Caco-2 (cell line): ENCODE measurements around the gene MYH14. TPM values are rescaled to one million over a fixed set of nuclear protein-coding genes. Genes with fewer than 3 reads are reported as not detected.
"Not testable (repeated sequence)": the region's sequence is repeated elsewhere in the genome, so short reads cannot be mapped to it uniquely, and the experiment has no call there.

Experiments used
- BruUV-seq: library from RNA; stranded (reverse); fragments of 400-500 nt; replicated peaks from 2 replicates; lab custom pipeline; 2021; lab: Mats Ljungman, UMichigan
- CTCF ChIA-PET: fragments of 300-600 bp; sonication (Branson Sonifier 250); formaldehyde crosslinking; loops from one replicate; lab custom pipeline; 2022; ENCODE audit warnings: antibody characterized with exemption; lab: Charles Lee
- POLR2A ChIA-PET: fragments of 300-600 bp; sonication (Branson Sonifier 250); formaldehyde crosslinking; loops from one replicate; lab custom pipeline; 2022; ENCODE audit warnings: antibody characterized with exemption; lab: Charles Lee
- DNase-seq, 2 experiments: peaks; one replicate each; pipeline versions ENCODE4 v3.0.0 to v3.0.0-alpha.2; 2020 to 2022
- H3K27me3 ChIP-seq: replicated peaks from 2 replicates; pipeline ENCODE4 v1.6.0; 2011; ENCODE audit warnings: low read length; ENCODE audit not compliant: control insufficient read depth, insufficient read depth
- H3K36me3 ChIP-seq: 2 replicates; pipeline ENCODE4 v1.5.1; 2011; ENCODE audit warnings: low read length; ENCODE audit not compliant: control insufficient read depth, insufficient read depth
- H3K4me1 ChIP-seq: fragments of 250-450 bp; sonication (Bioruptor Pico); 2 replicates; pipeline ENCODE4 v1.5.1; 2020; ENCODE audit warnings: mild to moderate bottlenecking
- H3K4me3 ChIP-seq: 2 replicates; pipeline ENCODE4 v1.5.1; 2011; ENCODE audit warnings: low read depth, mild to moderate bottlenecking, control low read depth, low read length
- H3K9me3 ChIP-seq: fragments of 250-450 bp; sonication (Bioruptor Pico); 2 replicates; pipeline ENCODE4 v1.5.1; 2020; ENCODE audit warnings: mild to moderate bottlenecking, moderate library complexity
- H3K27ac Mint-ChIP-seq: one replicate; pipeline ENCODE4 v1.8.0; 2022; ENCODE audit warnings: mixed read lengths; ENCODE audit not compliant: unreplicated experiment
- H3K27me3 Mint-ChIP-seq: one replicate; pipeline ENCODE4 v1.8.0; 2022; ENCODE audit warnings: mixed read lengths; ENCODE audit not compliant: insufficient read depth, unreplicated experiment
- H3K36me3 Mint-ChIP-seq: one replicate; pipeline ENCODE4 v1.8.0; 2022; ENCODE audit warnings: mild to moderate bottlenecking, mixed read lengths; ENCODE audit not compliant: insufficient read depth, unreplicated experiment
- H3K4me1 Mint-ChIP-seq: one replicate; pipeline ENCODE4 v1.8.0; 2022; ENCODE audit warnings: low read depth, mixed read lengths; ENCODE audit not compliant: unreplicated experiment
- H3K4me3 Mint-ChIP-seq: one replicate; pipeline ENCODE4 v1.8.0; 2022; ENCODE audit warnings: mild to moderate bottlenecking, moderate library complexity, mixed read lengths; ENCODE audit not compliant: unreplicated experiment
- H3K9me3 Mint-ChIP-seq: one replicate; pipeline ENCODE4 v1.8.0; 2022; ENCODE audit warnings: mixed read lengths; ENCODE audit not compliant: unreplicated experiment
- intact Hi-C: fragments of 100-400 bp; cut with micrococcal nuclease; formaldehyde crosslinking; loops from one replicate; pipeline ENCODE4 v1.10.0; 2022; ENCODE audit not compliant: unreplicated experiment
- total RNA-seq: library from RNA; stranded (reverse); gene quantifications from 2 replicates; pipeline ENCODE4 v1.2.3, GENCODE V29; 2022
- TF ChIP-seq, protein P1 (sequence below), 2 experiments: fragments of 200-600 bp in 1 of 2; IDR thresholded peaks; 1 replicate in 1 of 2; 2 replicates in 1 of 2; pipeline versions ENCODE4 v1.5.1 to v1.8.0; 2011 to 2022; ENCODE audit warnings: antibody characterized with exemption in 1 of 2, control low read depth in 1 of 2, inconsistent platforms in 1 of 2, low read depth in 1 of 2, low read length in 1 of 2, mild to moderate bottlenecking in 1 of 2, moderate library complexity in 1 of 2; ENCODE audit not compliant: insufficient read depth in 1 of 2, severe bottlenecking in 1 of 2, unreplicated experiment in 1 of 2

MYH14 gene
- total RNA-seq, 1 experiment from 2014 or later = 89.8 TPM

DNA sequence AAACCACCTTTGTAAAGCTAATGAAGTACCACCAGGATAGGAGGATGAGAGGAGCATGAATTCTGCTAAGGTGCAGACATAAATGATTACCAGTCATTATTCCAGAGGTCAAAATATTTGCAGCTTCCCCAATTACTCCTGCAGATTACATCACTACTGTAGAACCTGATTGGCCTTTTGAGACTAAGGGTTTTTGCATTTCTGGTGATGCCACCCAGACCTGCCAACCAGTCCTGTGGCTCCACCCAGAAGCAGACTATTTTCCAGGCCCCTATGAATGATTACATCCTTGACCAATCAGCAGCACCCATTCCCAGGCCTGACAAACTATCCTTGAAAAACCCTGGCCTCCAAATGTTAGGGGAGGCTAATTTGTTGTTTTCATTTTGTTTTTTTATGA, 136.9 kb downstream of the MYH14 start:
- TF ChIP-seq, protein P1, sequence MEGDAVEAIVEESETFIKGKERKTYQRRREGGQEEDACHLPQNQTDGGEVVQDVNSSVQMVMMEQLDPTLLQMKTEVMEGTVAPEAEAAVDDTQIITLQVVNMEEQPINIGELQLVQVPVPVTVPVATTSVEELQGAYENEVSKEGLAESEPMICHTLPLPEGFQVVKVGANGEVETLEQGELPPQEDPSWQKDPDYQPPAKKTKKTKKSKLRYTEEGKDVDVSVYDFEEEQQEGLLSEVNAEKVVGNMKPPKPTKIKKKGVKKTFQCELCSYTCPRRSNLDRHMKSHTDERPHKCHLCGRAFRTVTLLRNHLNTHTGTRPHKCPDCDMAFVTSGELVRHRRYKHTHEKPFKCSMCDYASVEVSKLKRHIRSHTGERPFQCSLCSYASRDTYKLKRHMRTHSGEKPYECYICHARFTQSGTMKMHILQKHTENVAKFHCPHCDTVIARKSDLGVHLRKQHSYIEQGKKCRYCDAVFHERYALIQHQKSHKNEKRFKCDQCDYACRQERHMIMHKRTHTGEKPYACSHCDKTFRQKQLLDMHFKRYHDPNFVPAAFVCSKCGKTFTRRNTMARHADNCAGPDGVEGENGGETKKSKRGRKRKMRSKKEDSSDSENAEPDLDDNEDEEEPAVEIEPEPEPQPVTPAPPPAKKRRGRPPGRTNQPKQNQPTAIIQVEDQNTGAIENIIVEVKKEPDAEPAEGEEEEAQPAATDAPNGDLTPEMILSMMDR (IDR thresholded peaks at IDR 0.05; ENCODE audit: insufficient read depth in 1 of 2, low read depth in 1 of 2, low read length in 1 of 2, severe bottlenecking in 1 of 2, unreplicated experiment in 1 of 2) = no peak
- CTCF ChIA-PET = no interaction called here
- Mint-ChIP-seq H3K9me3 (peaks cover 10% of the 10 kb centered on the region), H3K4me1 (peaks cover 6% of the 10 kb centered on the region), H3K36me3 (no peaks in the 10 kb centered on the region), H3K27ac (no peak overlapping the region), H3K27me3 (no peaks in the 10 kb centered on the region), H3K4me3 (no peak overlapping the region)
- DNase-seq = no peak
- Histone ChIP-seq H3K9me3 (peaks cover 4% of the 10 kb centered on the region; the same call in 1 of the 2 replicates), H3K36me3 (no peaks in the 10 kb centered on the region; the same call in 1 of the 2 replicates), H3K4me1 (no peaks in the 10 kb centered on the region), H3K4me3 (no peak overlapping the region), H3K27me3 (no peaks in the 10 kb centered on the region)
- BruUV-seq = no TSS peak
- intact Hi-C loops = no loop called here
- POLR2A ChIA-PET = no interaction called here

DNA sequence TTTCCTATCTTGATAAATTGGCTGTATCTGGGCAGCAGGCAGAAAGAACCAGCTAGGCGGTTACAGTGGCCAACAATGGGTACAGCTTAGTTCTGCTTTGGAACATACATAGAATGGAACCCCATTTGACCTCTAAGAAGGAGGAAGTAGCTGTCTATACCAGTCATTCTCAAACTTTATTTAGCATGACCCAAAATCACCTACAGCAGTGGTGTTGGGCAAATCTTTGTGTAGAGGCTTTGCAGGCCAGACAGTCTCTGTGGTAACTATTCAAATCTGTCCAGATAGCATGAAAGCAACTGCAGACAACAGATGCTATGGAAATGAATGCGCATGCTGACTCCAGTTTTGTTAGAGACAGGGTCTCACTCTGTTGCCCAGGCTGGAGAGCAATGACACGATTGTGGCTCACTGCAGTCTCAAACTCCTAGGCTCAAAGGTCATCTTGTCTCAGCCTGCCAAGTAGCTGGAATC, 137.7 kb downstream of the MYH14 start:
- no peaks in the 10 kb centered on the region for H3K4me1 ChIP-seq
- Mint-ChIP-seq H3K36me3 (peaks cover 6% of the 10 kb centered on the region), H3K4me1 (peaks cover 2% of the 10 kb centered on the region), H3K27ac (no peak overlapping the region), H3K4me3 (no peak overlapping the region), H3K27me3 (no peaks in the 10 kb centered on the region), H3K9me3 (peaks cover 10% of the 10 kb centered on the region)
- TF ChIP-seq, protein P1 (IDR thresholded peaks at IDR 0.05; ENCODE audit: insufficient read depth in 1 of 2, low read depth in 1 of 2, low read length in 1 of 2, severe bottlenecking in 1 of 2, unreplicated experiment in 1 of 2) = no peak
- intact Hi-C loops = no loop called here
- BruUV-seq = no TSS peak
- no peaks in the 10 kb centered on the region; the same call in 1 of the 2 replicates for H3K36me3 ChIP-seq
- POLR2A ChIA-PET = no interaction called here
- H3K27me3 ChIP-seq = no peaks in the 10 kb centered on the region
- DNase-seq = no peak
- peaks cover 4% of the 10 kb centered on the region; the same call in 1 of the 2 replicates for H3K9me3 ChIP-seq
- CTCF ChIA-PET = no interaction called here
- H3K4me3 ChIP-seq = no peak overlapping the region

DNA sequence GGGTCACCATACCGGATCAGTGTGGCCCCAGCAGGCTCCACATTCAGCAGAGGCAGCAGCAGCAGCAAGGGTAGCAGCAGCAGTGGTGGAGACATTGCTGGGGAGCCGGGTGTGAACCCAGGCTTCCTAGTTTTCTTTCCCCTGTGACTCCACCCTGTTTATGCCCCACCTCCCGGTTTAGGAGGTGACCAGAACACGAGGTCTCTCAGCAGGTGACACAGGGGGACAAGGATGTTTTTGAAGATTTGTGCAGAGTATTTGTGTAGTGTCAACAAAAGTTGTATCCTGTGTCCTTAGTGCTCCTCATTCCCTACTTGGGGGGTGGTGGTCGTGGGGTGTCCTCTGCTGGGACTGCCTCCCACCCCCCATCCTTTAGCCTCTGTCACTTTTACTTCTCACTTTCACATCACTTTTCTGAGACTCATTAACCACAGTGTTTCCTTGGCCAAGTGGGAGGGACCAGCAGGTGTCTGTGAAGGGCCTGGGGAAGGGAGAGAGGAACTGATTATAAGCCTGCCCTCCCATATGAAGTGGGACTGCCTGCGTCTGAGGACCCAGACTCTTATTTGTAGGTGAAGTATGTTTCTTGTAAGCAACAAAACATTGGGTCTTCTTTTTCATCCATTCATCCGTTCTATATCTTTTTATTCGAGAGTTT, 141.4 kb downstream of the MYH14 start:
- BruUV-seq = no TSS peak
- intact Hi-C loops = no loop called here
- H3K27me3 ChIP-seq = no peaks in the 10 kb centered on the region
- TF ChIP-seq, protein P1 (IDR thresholded peaks at IDR 0.05; ENCODE audit: insufficient read depth in 1 of 2, low read depth in 1 of 2, low read length in 1 of 2, severe bottlenecking in 1 of 2, unreplicated experiment in 1 of 2) = no peak
- H3K9me3 ChIP-seq = peaks cover 4% of the 10 kb centered on the region; the same call in 1 of the 2 replicates
- H3K4me1 Mint-ChIP-seq = peaks cover 26% of the 10 kb centered on the region
- no peak overlapping the region for H3K27ac Mint-ChIP-seq
- H3K36me3 Mint-ChIP-seq = peaks cover 13% of the 10 kb centered on the region
- H3K4me3 ChIP-seq = no peak overlapping the region
- no peak for DNase-seq
- H3K27me3 Mint-ChIP-seq = no peaks in the 10 kb centered on the region
- CTCF ChIA-PET = no interaction called here
- no peak overlapping the region for H3K4me3 Mint-ChIP-seq
- POLR2A ChIA-PET = no interaction called here
- H3K9me3 Mint-ChIP-seq = peaks cover 10% of the 10 kb centered on the region
- peaks cover 18% of the 10 kb centered on the region for H3K4me1 ChIP-seq
- no peaks in the 10 kb centered on the region; the same call in 1 of the 2 replicates for H3K36me3 ChIP-seq

DNA sequence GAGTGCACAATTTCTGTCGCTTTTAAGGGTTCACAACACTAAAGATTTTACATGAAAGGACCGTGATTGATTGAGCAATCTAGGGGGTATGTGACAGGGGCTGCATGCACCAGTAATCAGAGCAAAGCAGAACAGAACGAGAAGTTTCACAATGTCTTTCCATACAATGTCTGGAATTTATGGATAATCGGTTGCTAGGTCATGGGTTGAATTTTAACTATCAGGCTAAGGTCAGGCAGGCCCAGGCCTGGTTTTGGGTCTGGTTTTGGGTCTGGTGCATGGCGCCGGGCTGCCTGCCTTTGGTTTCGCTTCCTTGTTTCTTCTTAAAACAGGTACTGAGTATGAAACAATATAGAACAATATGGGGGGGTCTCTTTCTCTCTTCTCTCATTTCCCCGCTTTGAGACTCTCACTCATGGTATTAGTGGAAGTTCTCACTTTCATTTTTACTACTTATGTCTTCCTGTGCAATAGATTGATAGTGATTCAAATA, 143.7 kb downstream of the MYH14 start:
- H3K9me3 ChIP-seq, H3K36me3 ChIP-seq, BruUV-seq, H3K9me3 Mint-ChIP-seq, H3K27me3 Mint-ChIP-seq, intact Hi-C loops, CTCF ChIA-PET, H3K4me3 ChIP-seq, H3K27me3 ChIP-seq: not testable (repeated sequence)
- peak overlapping the region; percentile 21 for H3K4me3 Mint-ChIP-seq
- peaks cover 24% of the 10 kb centered on the region for H3K4me1 ChIP-seq
- POLR2A ChIA-PET = interaction anchor here (1.2 kb wide), 1 partner anchor 14 kb away, joined by 7 read pairs; no protein-coding TSS in a partner anchor
- peaks cover 13% of the 10 kb centered on the region for H3K36me3 Mint-ChIP-seq
- H3K27ac Mint-ChIP-seq = peak overlapping the region; percentile 25
- DNase-seq = peak in 1 of 2 experiments; percentile 37
- H3K4me1 Mint-ChIP-seq = peaks cover 26% of the 10 kb centered on the region
